HFF-Myc (cell line): Measurements from ENCODE around the gene LUC7L3.

Experiments
- DNase-seq: peaks from one replicate; pipeline ENCODE4 v3.0.0-alpha.2; 2011; ENCODE audit warnings: low read depth; ENCODE audit errors: extremely low read depth
- H3K4me3 ChIP-seq: replicated peaks from 2 replicates; pipeline ENCODE4 v1.5.1; 2011; ENCODE audit warnings: low read depth, mild to moderate bottlenecking, control low read depth, low read length
- TF ChIP-seq, protein P1 (sequence below): IDR thresholded peaks from 2 replicates; pipeline ENCODE4 v1.5.1; 2012; ENCODE audit warnings: mild to moderate bottlenecking, low read depth, low read length, control low read depth; ENCODE audit errors: missing control alignments

LUC7L3 gene

DNA sequence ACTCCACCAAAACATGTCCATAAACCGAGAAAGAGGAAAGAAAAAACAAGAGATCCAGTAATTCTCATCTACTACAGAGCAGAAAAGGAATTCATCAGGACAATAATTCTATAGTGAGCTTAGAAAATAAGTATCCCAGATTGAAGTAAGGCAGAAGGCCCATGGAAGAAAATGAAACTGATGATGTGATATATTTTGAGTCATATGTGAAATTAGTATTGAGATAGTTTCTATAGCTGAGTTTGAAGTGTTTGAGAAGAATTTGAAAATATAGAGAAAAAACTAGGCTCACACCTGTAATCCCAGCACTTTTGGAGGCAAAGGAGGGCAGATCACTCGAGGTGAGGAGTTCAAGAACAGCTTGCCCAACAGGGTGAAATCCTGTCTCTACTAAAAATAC lies 19.7 kb downstream of the LUC7L3 start:
- no peak for DNase-seq
- TF ChIP-seq, protein P1, sequence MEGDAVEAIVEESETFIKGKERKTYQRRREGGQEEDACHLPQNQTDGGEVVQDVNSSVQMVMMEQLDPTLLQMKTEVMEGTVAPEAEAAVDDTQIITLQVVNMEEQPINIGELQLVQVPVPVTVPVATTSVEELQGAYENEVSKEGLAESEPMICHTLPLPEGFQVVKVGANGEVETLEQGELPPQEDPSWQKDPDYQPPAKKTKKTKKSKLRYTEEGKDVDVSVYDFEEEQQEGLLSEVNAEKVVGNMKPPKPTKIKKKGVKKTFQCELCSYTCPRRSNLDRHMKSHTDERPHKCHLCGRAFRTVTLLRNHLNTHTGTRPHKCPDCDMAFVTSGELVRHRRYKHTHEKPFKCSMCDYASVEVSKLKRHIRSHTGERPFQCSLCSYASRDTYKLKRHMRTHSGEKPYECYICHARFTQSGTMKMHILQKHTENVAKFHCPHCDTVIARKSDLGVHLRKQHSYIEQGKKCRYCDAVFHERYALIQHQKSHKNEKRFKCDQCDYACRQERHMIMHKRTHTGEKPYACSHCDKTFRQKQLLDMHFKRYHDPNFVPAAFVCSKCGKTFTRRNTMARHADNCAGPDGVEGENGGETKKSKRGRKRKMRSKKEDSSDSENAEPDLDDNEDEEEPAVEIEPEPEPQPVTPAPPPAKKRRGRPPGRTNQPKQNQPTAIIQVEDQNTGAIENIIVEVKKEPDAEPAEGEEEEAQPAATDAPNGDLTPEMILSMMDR: no peak

DNA sequence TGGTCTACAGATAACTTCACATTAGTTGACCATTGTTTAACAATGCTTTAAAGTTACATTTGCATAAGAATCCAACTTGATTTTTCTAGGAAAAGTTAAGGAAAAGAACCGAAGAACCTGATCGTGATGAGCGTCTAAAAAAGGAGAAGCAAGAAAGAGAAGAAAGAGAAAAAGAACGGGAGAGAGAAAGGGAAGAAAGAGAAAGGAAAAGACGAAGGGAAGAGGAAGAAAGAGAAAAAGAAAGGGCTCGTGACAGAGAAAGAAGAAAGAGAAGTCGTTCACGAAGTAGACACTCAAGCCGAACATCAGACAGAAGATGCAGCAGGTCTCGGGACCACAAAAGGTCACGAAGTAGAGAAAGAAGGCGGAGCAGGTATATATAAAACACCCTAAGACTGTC lies 26.2 kb downstream of the LUC7L3 start:
- TF ChIP-seq, protein P1: no peak
- DNase-seq: no peak
- H3K4me3 ChIP-seq: no peak overlapping the region

More for the DNA sequence above, 19.7 kb downstream of the LUC7L3 start:
- H3K4me3 ChIP-seq: no peak overlapping the region

DNA sequence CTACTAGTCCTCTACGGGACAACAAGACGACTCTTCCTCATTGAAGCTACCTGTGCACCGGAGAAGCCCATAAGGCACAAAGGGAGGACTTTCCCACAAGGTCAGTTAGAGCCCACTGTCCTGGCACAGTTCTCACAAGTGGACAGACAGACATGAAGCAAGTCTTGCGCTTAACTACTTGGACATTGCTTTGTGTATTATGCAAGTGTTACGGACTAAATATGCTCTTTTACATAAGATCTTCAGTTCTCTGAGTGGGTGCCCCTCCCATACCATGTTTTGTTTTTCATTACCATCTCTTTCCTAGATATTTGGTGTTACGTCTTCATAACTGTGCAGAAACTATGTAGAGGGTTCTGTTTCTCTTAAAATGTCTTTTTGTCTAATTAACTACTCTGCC lies 29.8 kb downstream of the LUC7L3 start:
- H3K4me3 ChIP-seq: no peak overlapping the region
- DNase-seq: no peak
- TF ChIP-seq, protein P1: no peak

DNA sequence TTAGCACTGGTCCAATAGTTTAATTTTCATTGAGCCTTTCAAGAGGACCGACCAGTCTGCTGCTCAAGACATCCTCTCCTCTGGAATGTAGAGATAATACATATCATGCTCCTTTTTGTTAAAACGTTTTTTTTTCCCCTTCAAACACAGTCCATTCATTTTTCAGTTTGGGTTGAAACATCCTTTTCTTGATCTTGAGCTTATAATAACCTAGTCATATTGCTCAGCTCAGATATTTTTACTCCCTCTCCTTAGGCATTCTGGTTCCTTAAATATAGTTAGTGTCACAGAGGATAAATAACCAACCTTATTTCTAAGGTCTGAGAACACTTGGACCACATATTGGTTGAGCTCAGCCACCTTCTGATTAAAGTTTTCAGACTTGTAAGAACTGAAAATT lies 35.1 kb downstream of the LUC7L3 start:
- DNase-seq: no peak
- TF ChIP-seq, protein P1: no peak
- H3K4me3 ChIP-seq: no peak overlapping the region

DNA sequence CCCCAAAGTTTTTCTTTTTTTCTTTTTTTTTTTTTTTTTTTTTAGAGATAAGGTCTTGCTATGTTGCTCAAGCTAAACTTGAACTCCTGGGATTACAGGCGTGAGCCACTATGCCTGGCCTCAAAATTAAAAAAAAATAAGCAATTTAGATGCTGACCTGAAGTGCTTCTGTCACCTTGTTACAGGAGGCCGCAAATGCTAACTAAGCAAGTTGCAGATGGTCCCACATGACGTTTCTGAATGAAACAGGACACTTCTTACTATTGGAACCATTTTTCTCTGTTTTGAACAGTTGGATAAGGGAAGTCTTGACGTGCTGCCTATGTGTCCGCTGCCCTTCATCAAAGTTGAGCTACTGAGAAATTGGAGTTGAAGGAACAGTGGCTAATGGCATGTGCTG lies 39.1 kb downstream of the LUC7L3 start:
- TF ChIP-seq, protein P1: no peak
- no peak for DNase-seq
- no peak overlapping the region for H3K4me3 ChIP-seq

DNA sequence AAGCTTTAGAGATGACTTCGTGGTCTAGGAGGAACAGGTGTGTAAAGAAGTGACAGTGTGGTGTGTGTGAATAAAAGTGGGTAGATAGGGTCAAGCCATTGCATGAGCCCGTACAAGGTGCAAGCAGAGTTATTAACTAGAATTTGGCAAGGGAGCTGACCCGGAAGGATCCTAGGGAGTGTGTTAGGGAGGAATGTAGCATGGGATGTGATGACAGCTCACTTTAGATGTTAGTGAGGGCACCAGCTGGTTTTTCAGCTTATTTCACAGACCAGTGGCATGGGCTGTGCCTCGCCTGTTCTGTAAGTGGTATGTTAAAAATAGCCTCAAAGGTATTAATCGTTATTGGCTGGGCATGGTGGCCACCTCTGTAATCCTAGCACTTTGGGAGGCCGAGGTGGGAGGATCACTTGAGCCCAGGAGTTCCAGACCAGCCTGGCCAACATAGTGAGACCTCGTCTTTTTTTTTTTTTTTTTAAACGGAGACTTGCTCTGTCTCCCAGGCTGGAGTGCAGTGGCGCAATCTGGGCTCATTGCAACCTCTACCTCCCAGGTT lies 39.7 kb downstream of the LUC7L3 start:
- no peak for DNase-seq
- TF ChIP-seq, protein P1: no peak

DNA sequence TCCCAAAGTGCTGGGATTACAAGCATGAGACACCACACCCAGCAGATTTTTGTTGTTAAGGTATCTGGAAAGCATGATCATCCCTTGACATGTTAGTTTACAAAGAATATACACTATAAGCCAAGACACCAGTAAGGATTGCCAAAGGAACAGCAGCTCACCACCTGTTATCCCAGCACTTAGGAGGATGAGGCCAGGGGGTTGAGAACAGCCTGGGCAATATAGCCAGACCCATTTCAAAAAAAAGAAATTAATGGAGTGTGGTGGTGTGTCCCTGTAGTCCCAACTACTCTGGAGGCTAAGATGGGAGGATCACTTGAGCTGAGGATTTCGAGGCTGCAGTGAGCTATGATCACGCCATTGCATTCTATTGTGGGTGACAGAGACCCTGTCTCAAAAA lies 42.8 kb downstream of the LUC7L3 start:
- TF ChIP-seq, protein P1: no peak
- no peak overlapping the region for H3K4me3 ChIP-seq
- no peak for DNase-seq

More for the DNA sequence above, 39.7 kb downstream of the LUC7L3 start:
- no peak overlapping the region for H3K4me3 ChIP-seq
